Subcutaneous abdominal adipose tissue (tissue), 5 donors: ENCODE results near the gene SDSL.

Source experiments
- H3K27ac ChIP-seq: one replicate; pipeline ENCODE4 v1.7.0; 2013; ENCODE audit warnings: low read depth, mild to moderate bottlenecking, inconsistent platforms, low read length, moderate library complexity
- H3K27me3 ChIP-seq, 5 donors: one replicate each; pipeline ENCODE4 v1.7.0; 2013; ENCODE audit warnings: low read length in 5 of 5, inconsistent platforms in 1 of 5; ENCODE audit not compliant: control insufficient read depth in 5 of 5, insufficient read depth in 4 of 5
- H3K36me3 ChIP-seq, 5 donors: one replicate each; pipeline ENCODE4 v1.7.0; 2013; ENCODE audit warnings: low read length in 5 of 5; ENCODE audit not compliant: control insufficient read depth in 5 of 5, insufficient read depth in 5 of 5
- H3K4me1 ChIP-seq, 5 donors: one replicate each; pipeline ENCODE4 v1.7.0; 2013; ENCODE audit warnings: low read length in 5 of 5, mild to moderate bottlenecking in 3 of 5, moderate library complexity in 1 of 5; ENCODE audit not compliant: control insufficient read depth in 5 of 5, insufficient read depth in 5 of 5
- H3K4me3 ChIP-seq, 5 donors: one replicate each; pipeline ENCODE4 v1.7.0; 2013; ENCODE audit warnings: low read length in 5 of 5, low read depth in 1 of 5
- H3K9ac ChIP-seq, 5 donors: one replicate each; pipeline ENCODE4 v1.7.0; 2013; ENCODE audit warnings: low read length in 5 of 5, mild to moderate bottlenecking in 4 of 5, moderate library complexity in 3 of 5
- H3K9me3 ChIP-seq, 5 donors: one replicate each; pipeline ENCODE4 v1.7.0; 2013; ENCODE audit warnings: low read length in 5 of 5; ENCODE audit not compliant: control insufficient read depth in 5 of 5
- donor health status: healthy.
- donor health status: healthy.
- donor health status: healthy.
- donor health status: healthy.
- donor health status: healthy.

The SDSL gene

DNA sequence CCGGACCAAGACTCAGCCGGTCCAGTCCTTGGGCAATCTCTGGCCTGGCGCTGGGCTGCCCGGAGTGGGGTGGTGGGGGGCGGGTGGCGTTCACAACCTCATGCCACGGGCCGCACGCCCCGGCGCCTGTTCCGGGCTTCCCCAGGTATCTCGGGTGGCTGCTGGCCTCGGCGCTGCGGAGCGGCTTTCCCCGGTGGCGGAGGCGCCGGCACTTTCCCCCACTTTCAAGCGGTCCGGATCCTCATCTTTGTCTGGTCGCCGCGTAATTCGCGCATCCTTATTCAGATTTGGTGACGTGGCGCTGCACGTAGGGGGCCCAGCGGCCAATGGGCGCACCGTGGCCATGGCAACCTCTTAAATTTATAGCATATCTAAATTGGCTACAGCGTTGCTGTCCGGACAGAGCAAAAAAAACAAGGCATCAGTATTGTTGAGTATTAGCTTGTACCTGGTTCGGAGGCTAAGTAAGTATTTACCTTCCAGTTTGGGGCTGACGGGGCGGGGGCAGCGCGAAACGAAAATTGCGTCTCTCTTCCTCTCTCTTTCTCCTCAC lies 49.5 kb downstream of the SDSL start, which contains the start of gene LHX5:
TSS of gene LHX5 (minus strand) at position 253 of the 553 bp plus-strand sequence. CDS start 373 bp downstream, outside the sequence.
- H3K9ac ChIP-seq: no peak within 1 kb of the TSS
- no peak within 1 kb of the TSS for H3K4me3 ChIP-seq
- H3K27me3 ChIP-seq: peaks cover 84 to 93% (median 88%) of the 10 kb centered on the region in 5 donors
- peaks cover 0 to 20% (median 16%) of the 10 kb centered on the region in 5 donors for H3K4me1 ChIP-seq
- H3K9me3 ChIP-seq: no peaks in the 10 kb centered on the region
- H3K36me3 ChIP-seq: no peaks in the 10 kb centered on the region
- H3K27ac ChIP-seq: no peak within 1 kb of the TSS

DNA sequence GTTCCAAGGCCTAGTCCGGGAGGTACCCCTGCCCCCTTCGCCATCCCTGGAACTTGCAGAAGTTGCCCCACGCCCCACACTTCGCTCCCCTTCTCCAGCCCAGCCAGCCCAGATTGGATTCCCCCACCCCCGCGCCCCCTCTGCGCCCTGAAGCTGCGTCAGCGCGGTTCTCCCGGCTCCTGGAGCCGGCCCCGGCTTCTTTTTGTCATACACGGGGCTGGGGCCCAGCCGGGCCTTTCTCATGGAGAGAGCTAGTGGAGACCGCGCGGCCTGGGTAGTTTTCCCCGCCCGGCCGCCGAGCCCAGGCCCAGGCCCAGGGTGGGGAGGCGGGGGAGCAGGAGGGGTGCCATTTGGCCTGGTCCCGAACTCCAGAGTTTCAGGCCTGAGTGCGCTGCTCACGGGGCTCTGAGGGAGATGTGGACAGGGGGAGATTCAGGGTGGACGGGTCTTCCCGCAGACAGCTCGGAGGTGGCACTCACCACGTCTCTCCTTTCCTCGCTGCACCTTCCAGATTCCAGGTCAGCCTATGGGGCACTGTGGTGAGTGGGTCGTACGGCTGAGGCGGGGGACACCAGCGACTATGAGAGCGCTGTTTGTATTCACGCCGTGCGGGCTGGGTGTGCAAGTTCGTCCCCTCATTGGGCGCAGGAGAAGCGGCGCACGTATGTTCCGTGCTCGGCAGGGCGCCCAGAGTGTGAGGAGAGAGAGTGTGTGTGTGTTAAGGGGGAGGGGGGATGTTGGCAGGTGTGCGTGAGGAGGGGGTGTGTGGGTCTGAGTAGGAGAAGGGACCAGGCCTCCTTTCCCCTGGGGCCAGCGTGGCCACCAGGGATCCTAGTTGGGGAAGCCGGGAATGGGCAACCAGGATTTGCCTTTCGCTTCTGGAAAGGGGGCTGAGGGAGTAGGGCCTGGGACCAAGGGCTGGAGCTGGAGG lies 50.3 kb downstream of the SDSL start:
- Histone ChIP-seq H3K36me3 (no peaks in the 10 kb centered on the region), H3K9me3 (peaks cover 0 to 2% (median 0%) of the 10 kb centered on the region in 5 donors), H3K9ac (no peak overlapping the region), H3K4me1 (peaks cover 0 to 12% (median 8%) of the 10 kb centered on the region in 5 donors), H3K27me3 (peaks cover 80 to 91% (median 84%) of the 10 kb centered on the region in 5 donors), H3K4me3 (no peak overlapping the region), H3K27ac (no peak overlapping the region)

DNA sequence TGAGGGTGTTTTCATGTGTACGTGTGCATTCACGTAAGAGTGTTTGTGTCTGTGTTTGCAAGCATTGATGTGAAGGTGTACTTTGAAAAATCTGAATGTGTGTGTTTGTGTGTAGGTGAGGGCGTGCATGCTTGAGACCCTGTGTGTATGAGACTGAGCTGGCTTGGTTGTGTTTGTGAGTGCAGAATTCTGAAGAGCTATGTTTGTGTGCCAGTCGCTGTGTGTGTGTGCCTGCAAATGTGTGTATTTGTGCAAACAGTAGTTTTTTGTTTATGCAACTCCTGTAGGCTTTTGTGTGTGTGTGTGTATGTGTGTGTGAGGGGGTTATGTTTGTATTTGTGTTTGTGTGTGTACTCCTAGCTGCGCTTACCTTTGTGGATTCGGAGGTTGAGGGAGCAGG lies 51.2 kb downstream of the SDSL start:
- H3K27me3 ChIP-seq: peaks cover 78 to 91% (median 84%) of the 10 kb centered on the region in 5 donors
- H3K4me1 ChIP-seq: peaks cover 0 to 4% (median 0%) of the 10 kb centered on the region in 5 donors
- no peaks in the 10 kb centered on the region for H3K36me3 ChIP-seq
- H3K27ac ChIP-seq: no peak overlapping the region
- no peak overlapping the region for H3K9ac ChIP-seq
- H3K4me3 ChIP-seq: no peak overlapping the region
- peaks cover 0 to 2% (median 0%) of the 10 kb centered on the region in 5 donors for H3K9me3 ChIP-seq

DNA sequence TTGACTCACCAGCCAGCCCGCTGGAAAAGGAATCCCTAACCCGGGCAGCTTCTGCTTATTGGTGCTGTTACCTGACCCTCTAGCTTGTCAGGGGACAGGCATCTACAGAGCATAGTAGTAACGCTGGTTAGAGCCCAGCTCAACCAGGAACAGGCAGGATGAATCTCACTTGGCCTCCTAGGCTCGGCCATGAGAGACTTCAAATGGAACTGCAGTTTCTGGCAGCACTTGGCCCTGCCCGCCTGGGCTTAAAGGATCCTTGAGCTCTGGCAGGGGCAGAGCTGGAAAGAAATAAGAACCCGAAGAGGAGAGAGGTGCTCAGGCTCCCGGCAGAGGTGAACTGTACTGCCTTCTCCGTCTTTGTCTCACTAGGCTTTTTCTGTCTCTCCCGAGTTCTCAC lies 51.8 kb downstream of the SDSL start:
- H3K4me3 ChIP-seq: no peak overlapping the region
- peaks cover 0 to 4% (median 0%) of the 10 kb centered on the region in 5 donors for H3K4me1 ChIP-seq
- peaks cover 77 to 91% (median 82%) of the 10 kb centered on the region in 5 donors for H3K27me3 ChIP-seq
- H3K27ac ChIP-seq: no peak overlapping the region
- H3K9ac ChIP-seq: no peak overlapping the region
- H3K9me3 ChIP-seq: peaks cover 0 to 2% (median 0%) of the 10 kb centered on the region in 5 donors
- no peaks in the 10 kb centered on the region for H3K36me3 ChIP-seq

DNA sequence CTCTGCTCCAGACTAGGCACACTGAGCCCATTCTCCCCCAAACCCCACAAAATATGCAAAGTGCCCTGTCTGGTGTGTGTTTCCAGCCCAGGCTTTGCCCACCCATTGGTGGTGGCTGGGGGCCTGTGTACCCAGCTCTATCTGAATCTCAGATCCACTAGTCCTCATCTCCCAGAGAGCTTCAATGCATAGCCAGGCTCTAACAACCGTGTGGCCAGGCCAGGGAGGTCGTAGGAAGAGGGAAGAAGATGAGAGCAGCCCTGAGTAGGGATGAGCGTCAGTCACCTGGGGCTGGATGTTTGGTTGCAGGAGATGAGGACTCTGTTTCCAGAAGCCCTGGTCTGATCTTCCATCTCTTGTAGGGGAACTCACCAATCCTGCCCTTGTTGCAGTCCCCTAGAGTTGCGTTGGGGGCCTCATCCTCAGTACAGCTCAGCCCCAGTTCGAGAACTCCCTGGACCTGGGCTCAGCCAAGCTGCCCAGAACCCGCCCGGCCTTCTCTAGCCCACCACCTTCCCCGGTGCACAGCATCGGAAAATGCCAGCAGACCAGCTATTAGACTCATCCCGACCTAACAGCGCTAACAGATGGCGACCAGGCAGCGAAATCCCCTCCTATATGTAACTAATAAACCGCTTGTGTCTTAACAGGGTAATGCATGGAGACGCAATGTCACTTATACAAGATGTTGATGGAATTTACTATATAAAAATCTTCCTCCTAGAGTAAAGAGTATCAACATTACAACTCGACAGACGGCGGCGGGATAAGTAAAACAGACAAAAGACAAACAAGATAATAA lies 52.7 kb downstream of the SDSL start:
- Histone ChIP-seq H3K4me3 (no peak overlapping the region), H3K4me1 (peaks cover 0 to 4% (median 0%) of the 10 kb centered on the region in 5 donors), H3K27ac (no peak overlapping the region), H3K9ac (no peak overlapping the region), H3K9me3 (peaks cover 0 to 2% (median 0%) of the 10 kb centered on the region in 5 donors), H3K27me3 (peaks cover 74 to 91% (median 82%) of the 10 kb centered on the region in 5 donors), H3K36me3 (no peaks in the 10 kb centered on the region)

DNA sequence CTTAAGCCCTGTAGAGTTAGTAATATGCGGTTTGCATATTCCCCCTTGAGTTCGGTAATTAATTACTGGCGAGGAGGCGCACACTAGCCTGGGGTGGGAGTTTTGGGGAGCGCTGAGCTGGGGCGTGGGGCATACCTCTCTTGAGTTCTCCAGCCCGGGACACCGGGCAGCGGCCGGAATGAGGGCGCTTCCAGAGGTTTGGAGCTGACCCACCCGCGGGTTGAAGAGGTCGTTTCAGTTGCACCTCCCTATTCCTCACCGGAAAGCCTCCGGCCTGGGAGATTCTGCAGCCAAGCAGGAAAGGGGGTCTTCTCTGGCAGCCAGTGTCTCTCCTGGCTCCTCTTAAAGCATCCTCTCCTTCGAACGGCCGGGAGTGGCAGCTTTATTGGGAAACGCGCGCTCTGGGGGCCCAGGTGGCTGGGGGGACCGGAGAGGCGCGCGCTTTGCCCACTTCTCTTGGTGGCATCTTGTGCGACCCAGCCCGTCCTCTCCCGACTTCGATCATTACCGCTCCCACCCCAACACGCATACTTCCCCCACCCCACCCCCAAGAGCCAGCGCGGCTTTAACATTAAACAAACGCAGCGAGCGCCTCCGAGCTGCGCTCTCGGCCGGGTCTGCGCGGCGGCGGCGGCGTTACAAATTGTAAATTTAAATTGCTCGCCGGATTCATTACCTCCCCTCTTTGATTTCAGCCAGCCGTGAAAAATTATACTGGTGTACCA lies 53.4 kb downstream of the SDSL start:
- H3K27me3 ChIP-seq: peaks cover 74 to 86% (median 79%) of the 10 kb centered on the region in 5 donors
- no peaks in the 10 kb centered on the region for H3K36me3 ChIP-seq
- no peak overlapping the region for H3K4me3 ChIP-seq

DNA sequence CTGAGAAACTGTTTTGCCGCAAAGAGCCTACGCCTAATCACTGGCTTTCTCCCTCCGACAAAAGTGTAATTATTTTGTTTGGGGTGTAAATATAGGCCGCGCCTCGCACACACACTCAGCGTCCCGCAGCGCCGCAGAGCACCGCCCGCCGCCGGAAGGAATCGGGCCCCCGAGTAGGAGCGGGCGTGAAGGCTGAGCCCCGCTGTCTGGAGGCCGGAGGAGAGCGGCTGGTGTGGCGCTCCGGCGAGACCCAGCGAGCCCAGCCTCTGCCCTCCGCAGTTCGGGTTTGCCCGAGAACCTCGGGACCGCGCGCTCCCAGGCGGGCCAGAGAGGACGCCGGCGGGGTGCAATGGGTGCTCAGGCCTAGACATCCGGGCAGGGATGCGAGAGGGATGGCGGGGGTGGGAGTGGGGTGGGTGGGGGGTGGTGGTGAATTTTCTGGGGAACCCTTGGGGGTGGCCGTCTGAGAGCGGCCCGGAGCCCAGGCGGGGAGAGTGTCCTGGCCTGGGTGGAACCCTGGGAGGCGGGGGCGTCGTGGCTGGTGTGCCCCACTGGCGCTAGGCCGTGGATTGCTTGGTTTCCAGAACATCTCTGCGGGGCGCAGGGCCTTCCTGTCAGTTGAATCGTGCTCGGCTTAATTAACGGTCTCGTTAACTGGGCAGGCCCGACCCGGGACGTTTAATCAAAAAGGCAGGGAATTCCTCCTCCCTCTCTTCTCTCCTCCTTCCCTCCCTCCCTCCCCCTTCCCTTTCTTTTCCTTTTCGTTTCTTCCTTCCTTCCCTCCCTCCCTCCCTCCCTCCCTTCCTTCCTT lies 54.2 kb downstream of the SDSL start:
- Histone ChIP-seq H3K36me3 (no peaks in the 10 kb centered on the region), H3K27ac (no peak overlapping the region), H3K4me3 (no peak overlapping the region), H3K4me1 (peaks cover 0 to 4% (median 0%) of the 10 kb centered on the region in 5 donors), H3K9ac (no peak overlapping the region), H3K27me3 (peaks cover 73 to 86% (median 78%) of the 10 kb centered on the region in 5 donors), H3K9me3 (peaks cover 0 to 5% (median 0%) of the 10 kb centered on the region in 5 donors)

More for the DNA sequence above, 53.4 kb downstream of the SDSL start:
- H3K9me3 ChIP-seq: peaks cover 0 to 2% (median 0%) of the 10 kb centered on the region in 5 donors
- no peak overlapping the region for H3K27ac ChIP-seq
- H3K9ac ChIP-seq: no peak overlapping the region
- H3K4me1 ChIP-seq: peaks cover 0 to 4% (median 0%) of the 10 kb centered on the region in 5 donors

DNA sequence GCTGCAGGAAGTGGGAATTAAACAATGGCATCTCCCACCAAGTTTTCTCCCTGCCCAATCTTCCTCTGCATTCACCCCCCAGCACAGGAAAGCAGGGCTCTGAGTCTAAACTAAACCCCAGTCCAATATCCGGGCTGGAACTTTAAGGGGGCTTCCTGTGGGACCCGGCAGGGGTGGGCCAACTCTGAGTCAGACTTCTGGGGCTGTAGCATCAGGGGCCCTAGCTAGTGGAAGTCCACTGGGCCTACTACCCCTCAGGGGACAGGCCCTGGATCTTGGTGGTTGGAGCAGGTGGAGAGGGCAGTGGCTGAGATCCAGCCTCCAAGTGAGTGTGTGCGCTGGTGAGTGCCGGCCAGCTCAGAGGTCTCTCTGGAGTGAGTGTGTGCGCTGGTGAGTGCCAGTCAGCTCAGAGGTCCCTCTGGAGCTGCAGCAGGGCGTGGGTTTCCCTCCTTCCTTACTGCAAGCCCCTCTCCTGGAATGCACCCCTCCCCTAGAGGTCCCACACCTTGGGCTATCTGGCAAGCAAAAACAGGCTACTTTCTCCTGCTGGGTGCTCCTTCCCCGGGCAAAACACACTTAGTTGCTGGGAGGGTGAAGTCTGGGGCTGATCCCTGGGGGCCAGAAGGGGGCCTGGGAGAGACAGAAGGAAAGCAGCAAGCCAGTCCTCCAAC lies 55.1 kb downstream of the SDSL start:
- no peak overlapping the region for H3K4me3 ChIP-seq
- no peak overlapping the region for H3K27ac ChIP-seq
- peaks cover 71 to 82% (median 72%) of the 10 kb centered on the region in 5 donors for H3K27me3 ChIP-seq
- peaks cover 0 to 5% (median 0%) of the 10 kb centered on the region in 5 donors for H3K9me3 ChIP-seq
- H3K4me1 ChIP-seq: peaks cover 0 to 4% (median 0%) of the 10 kb centered on the region in 5 donors
- no peak overlapping the region for H3K9ac ChIP-seq
- H3K36me3 ChIP-seq: no peaks in the 10 kb centered on the region
